Astrocyte of the cerebellum (primary cell): ENCODE measurements around the gene TSR3.

Experiments
- DNase-seq: peaks from one replicate; pipeline ENCODE4 v3.0.0-alpha.2; 2011; ENCODE audit warnings: low read depth
- H3K4me3 ChIP-seq: 2 replicates; pipeline ENCODE4 v1.5.1; 2011; ENCODE audit warnings: mild to moderate bottlenecking, low read depth, low read length, moderate library complexity
- in situ Hi-C: cut with HindIII; loops from 2 replicates; pipeline ENCODE4 v1.10.0; 2017; ENCODE audit warnings: low sequenced_read_pairs
- TF ChIP-seq, protein P1 (sequence below): IDR thresholded peaks from 2 replicates; pipeline ENCODE4 v1.5.1; 2012; ENCODE audit warnings: low read length, low read depth, moderate library complexity, mild to moderate bottlenecking; ENCODE audit errors: missing control alignments

Gene TSR3

DNA sequence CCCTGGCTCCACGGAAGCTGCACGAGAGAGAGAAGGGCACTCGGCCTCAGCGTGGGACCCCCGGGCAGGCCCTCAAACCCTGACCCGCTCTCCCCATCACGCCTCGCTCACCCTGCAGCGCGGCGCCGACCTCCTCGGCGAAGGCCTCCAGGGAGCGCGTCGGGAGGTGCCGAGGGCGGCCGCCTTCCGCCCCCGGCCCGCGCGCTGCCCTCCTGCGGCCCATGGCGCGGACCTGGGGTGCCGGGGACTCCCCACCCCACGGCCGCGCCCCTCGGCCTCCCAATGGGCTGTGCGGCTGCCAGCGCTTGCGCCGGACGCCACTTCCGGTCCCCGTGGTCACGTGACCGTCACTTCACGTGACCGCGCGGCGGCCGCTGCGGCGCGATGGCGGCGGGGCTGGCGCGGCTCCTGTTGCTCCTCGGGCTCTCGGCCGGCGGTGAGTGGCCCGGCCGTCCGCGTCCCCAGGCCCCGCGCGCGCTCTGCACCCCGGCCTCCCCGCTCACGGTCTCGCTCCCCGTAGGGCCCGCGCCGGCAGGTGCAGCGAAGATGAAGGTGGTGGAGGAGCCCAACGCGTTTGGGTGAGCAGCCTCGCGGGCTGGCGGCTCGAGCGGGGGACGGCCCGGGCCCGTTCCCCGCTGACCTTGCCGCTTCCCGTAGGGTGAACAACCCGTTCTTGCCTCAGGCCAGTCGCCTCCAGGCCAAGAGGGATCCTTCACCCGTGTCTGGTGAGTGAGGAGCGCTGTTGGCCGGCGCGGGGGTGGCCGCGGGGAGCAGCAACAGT, at the start of gene TSR3, which contains the start of gene GNPTG:
TSS of gene TSR3 (minus strand) at position 297 of the 781 bp plus-strand sequence. CDS start at position 223, 74 bp downstream.
TSS of gene GNPTG (plus strand) at position 350 of the 781 bp plus-strand sequence. CDS start at position 385, 35 bp downstream.
- in situ Hi-C loops = no loop called here
- TF ChIP-seq, protein P1, sequence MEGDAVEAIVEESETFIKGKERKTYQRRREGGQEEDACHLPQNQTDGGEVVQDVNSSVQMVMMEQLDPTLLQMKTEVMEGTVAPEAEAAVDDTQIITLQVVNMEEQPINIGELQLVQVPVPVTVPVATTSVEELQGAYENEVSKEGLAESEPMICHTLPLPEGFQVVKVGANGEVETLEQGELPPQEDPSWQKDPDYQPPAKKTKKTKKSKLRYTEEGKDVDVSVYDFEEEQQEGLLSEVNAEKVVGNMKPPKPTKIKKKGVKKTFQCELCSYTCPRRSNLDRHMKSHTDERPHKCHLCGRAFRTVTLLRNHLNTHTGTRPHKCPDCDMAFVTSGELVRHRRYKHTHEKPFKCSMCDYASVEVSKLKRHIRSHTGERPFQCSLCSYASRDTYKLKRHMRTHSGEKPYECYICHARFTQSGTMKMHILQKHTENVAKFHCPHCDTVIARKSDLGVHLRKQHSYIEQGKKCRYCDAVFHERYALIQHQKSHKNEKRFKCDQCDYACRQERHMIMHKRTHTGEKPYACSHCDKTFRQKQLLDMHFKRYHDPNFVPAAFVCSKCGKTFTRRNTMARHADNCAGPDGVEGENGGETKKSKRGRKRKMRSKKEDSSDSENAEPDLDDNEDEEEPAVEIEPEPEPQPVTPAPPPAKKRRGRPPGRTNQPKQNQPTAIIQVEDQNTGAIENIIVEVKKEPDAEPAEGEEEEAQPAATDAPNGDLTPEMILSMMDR = no peak
- H3K4me3 ChIP-seq = peak within 1 kb of the TSS; percentile 94
- peak; percentile 54 for DNase-seq

GRCh38 chr16:1401061-1401757, 49.5 kb upstream of the TSR3 start:
- TF ChIP-seq, protein P1 = no peak
- in situ Hi-C loops = no loop called here
- no peak for DNase-seq
- no peak overlapping the region for H3K4me3 ChIP-seq

DNA sequence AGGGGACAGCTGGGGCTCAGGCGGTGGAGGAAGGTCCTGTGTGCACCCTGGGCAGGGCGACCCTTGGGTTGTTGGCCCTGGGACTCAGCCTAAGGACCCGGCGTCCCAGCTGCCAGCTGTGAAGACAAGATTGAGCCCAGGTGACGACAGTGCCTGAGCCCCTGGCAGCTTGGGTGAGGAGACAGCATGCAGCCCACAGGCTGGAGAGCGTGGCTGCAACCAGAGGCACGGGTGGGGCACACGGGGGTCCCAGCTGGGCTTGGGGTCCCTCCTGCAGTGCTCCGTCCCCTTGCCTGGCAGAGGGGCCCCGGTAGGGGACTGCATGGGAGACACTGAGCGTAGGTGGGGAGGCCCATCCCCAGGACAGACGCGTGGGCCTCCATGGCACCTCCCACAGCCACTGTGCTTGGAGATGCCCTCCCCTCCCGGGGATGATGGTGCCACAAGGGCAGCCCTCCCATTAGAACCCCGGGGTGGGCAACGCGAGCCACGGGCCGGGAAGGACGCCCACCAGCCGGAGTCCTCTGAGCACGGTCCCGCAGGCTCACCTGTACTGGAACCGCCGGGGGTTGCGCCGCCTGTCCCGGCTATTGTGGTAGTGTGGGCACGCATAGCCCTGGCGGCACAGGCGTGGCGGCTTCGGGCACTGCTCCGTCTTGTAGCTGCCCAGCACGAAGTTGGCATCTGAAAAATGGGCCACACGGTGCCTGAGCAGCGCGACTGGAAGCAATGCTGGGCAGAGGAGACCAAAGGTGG, 47.3 kb upstream of the TSR3 start:
- H3K4me3 ChIP-seq = no peak overlapping the region
- no peak for DNase-seq
- in situ Hi-C loops = loop anchor here (25.0 kb wide), 2 partner anchors 88 to 112 kb away; partner anchors contain the start of genes CLCN7, PTX4 and TELO2
- TF ChIP-seq, protein P1 = no peak

DNA sequence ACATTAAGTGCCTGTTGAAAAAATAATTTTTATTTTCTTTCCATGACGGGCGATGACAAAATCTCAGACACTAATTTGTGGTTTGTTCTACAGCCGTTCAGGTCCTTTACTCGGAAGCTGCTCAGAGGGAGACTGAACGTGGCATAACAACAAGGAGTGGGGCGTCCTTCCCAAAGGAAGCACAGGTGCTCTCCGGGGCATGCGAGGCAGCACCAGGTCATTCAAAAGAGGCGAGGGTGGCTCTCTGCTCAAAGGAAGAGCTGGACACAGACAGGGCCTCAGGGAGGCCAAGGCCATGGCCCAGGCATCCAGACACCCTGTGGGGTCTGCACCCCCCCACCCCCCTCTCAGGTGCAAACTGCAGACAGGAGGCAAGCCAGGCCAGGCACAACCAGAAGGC, 46.7 kb upstream of the TSR3 start:
- no peak overlapping the region for H3K4me3 ChIP-seq
- DNase-seq = no peak
- in situ Hi-C loops = loop anchor here (25.0 kb wide), 2 partner anchors 89 to 111 kb away; partner anchors contain the start of genes CLCN7, PTX4 and TELO2
- TF ChIP-seq, protein P1 = no peak

GRCh38 chr16:1397779-1398178, 46.1 kb upstream of the TSR3 start:
- TF ChIP-seq, protein P1 = no peak
- in situ Hi-C loops = loop anchor here (25.0 kb wide), 2 partner anchors 90 to 110 kb away; partner anchors contain the start of genes CLCN7, PTX4 and TELO2
- DNase-seq = no peak

More at GRCh38 chr16:1397779-1398178, 46.1 kb upstream of the TSR3 start:
- no peak overlapping the region for H3K4me3 ChIP-seq
